K562 (cell line): ENCODE data around the gene CRACR2B. TPM values are rescaled to one million over a fixed set of nuclear protein-coding genes. Genes with fewer than 3 reads are reported as not detected.

Experiments
- ATAC-seq: fragments of 200-7000 bp; cut with Tn5 transposase; 3 replicates; pipeline ENCODE4 v1.9.1; 2020; ENCODE audit warnings: moderate library complexity
- BruUV-seq: library from RNA; stranded (reverse); fragments of 400-500 nt; replicated peaks from 2 replicates; lab custom pipeline; 2021; lab: Mats Ljungman, UMichigan
- CTCF ChIA-PET: fragments of 300-600 bp; formaldehyde crosslinking; extraction: SDS; loops from one replicate; lab custom pipeline; 2021; ENCODE audit warnings: low intra/inter-chr PET ratio; lab: Yijun Ruan, JAX
- POLR2A ChIA-PET: fragments of 300-600, 350-650 bp; sonication (Branson Sonifier 250); formaldehyde crosslinking; extraction: SDS; loops from one replicate; lab custom pipeline; 2021; ENCODE audit warnings: antibody characterized with exemption, inconsistent platforms; lab: Yijun Ruan, JAX
- DNase-seq, 4 experiments: peaks; one replicate each; pipeline versions ENCODE4 v3.0.0 to v3.0.0-alpha.2; 2011 to 2018; ENCODE audit warnings: low spot score in 3 of 4, mixed read lengths in 3 of 4; ENCODE audit errors: extremely low read depth in 1 of 4
- FAIRE-seq: peaks from 2 replicates; lab custom pipeline; 2011; peaks lifted over from hg19 to GRCh38; lab: Jason Lieb, UNC
- H2AFZ ChIP-seq: 2 replicates; pipeline ENCODE4 v1.6.0; 2011; ENCODE audit warnings: low read depth, low read length, control low read depth, inconsistent platforms
- H3K27ac ChIP-seq: fragments of 200-600 bp; 3 replicates; pipeline ENCODE4 v1.8.0; 2011; ENCODE audit warnings: low read depth, mild to moderate bottlenecking, control low read depth, inconsistent platforms, low read length, moderate library complexity, mixed read lengths; ENCODE audit errors: extremely low read depth
- H3K27me3 ChIP-seq, 2 experiments: fragments of 300-600 bp in 1 of 2; 2 replicates in 1 of 2; 3 replicates in 1 of 2; pipeline versions ENCODE4 v1.6.0 to v1.8.0; 2011; ENCODE audit warnings: inconsistent platforms in 2 of 2, low read length in 2 of 2, mild to moderate bottlenecking in 1 of 2, mixed read lengths in 1 of 2, moderate library complexity in 1 of 2; ENCODE audit not compliant: control insufficient read depth in 2 of 2, insufficient read depth in 2 of 2
- H3K36me3 ChIP-seq: fragments of 300-600 bp; 3 replicates; pipeline ENCODE4 v1.8.0; 2011; ENCODE audit warnings: mild to moderate bottlenecking, low read length, inconsistent platforms; ENCODE audit not compliant: control insufficient read depth, insufficient read depth
- H3K4me1 ChIP-seq, 2 experiments: fragments of 200-600 bp in 1 of 2; replicated peaks in 1 of 2; 2 replicates in 1 of 2; 3 replicates in 1 of 2; pipeline versions ENCODE4 v1.5.1 to v1.8.0; 2011; ENCODE audit warnings: inconsistent platforms in 2 of 2, low read length in 2 of 2, mild to moderate bottlenecking in 1 of 2, mixed read lengths in 1 of 2, moderate library complexity in 1 of 2; ENCODE audit not compliant: control insufficient read depth in 2 of 2, insufficient read depth in 2 of 2
- H3K4me2 ChIP-seq: 2 replicates; pipeline ENCODE4 v1.6.1; 2011; ENCODE audit warnings: low read length, control low read depth, inconsistent platforms, mixed read lengths; ENCODE audit not compliant: insufficient read depth
- H3K4me3 ChIP-seq: fragments of 200-600 bp; sonication (generic), shearing (Covaris generic); 2 replicates; pipeline ENCODE4 v1.5.1; 2016; ENCODE audit warnings: control low read depth, inconsistent platforms
- H3K79me2 ChIP-seq: fragments of 200-600 bp; 3 replicates; pipeline ENCODE4 v1.8.0; 2011; ENCODE audit warnings: low read length, inconsistent platforms; ENCODE audit not compliant: control insufficient read depth, insufficient read depth
- H3K9ac ChIP-seq, 2 experiments: 2 replicates each; pipeline versions ENCODE4 v1.6.0 to v1.6.1; 2011; ENCODE audit warnings: low read depth in 2 of 2, low read length in 2 of 2, control low read depth in 1 of 2, inconsistent platforms in 1 of 2, mild to moderate bottlenecking in 1 of 2, mixed read lengths in 1 of 2; ENCODE audit not compliant: insufficient read depth in 1 of 2
- H3K9me1 ChIP-seq: one replicate; pipeline ENCODE4 v1.6.0; 2011; ENCODE audit warnings: inconsistent platforms, mild to moderate bottlenecking, low read length, moderate library complexity; ENCODE audit not compliant: control insufficient read depth, insufficient read depth
- H3K9me3 ChIP-seq: replicated peaks from 2 replicates; pipeline ENCODE4 v1.5.1; 2011; ENCODE audit warnings: low read depth, low read length, inconsistent platforms; ENCODE audit not compliant: control insufficient read depth, insufficient read depth
- H4K20me1 ChIP-seq: replicated peaks from 2 replicates; pipeline ENCODE4 v1.6.1; 2011; ENCODE audit warnings: low read length, inconsistent platforms, mixed read lengths; ENCODE audit not compliant: control insufficient read depth, insufficient read depth
- BCOR ChIP-seq: fragments of 450-650 bp; IDR thresholded peaks from 2 replicates; pipeline ENCODE4 v1.6.1; 2016
- POLR2AphosphoS2 ChIP-seq: IDR thresholded peaks from 2 replicates; pipeline ENCODE4 v1.6.1; 2012; ENCODE audit warnings: low read length, improper control_type of control experiment
- POU5F1 ChIP-seq: fragments of 150-350 bp; IDR thresholded peaks from 2 replicates; pipeline ENCODE4 v1.6.1; 2014; ENCODE audit warnings: borderline replicate concordance, low read length, low read depth, mild to moderate bottlenecking; ENCODE audit not compliant: partially characterized antibody
- SMAD4 ChIP-seq: fragments of 250-450 bp; sonication (Bioruptor Pico); conservative IDR thresholded peaks from 2 replicates; pipeline ENCODE4 v1.8.0; 2021; ENCODE audit warnings: inconsistent platforms, mild to moderate bottlenecking, moderate library complexity
- ZNF589 ChIP-seq: fragments of 200-800 bp; sonication (Bioruptor generic); IDR thresholded peaks from 2 replicates; pipeline ENCODE4 v1.6.1; 2016; ENCODE audit warnings: low read depth, missing genetic modification characterization, missing compliant biosample characterization
- WGBS: fragments of 100-300 bp; shearing (Covaris generic); methylation state at CpG from one replicate; pipeline ENCODE4 v1.1.6; 2016; ENCODE audit warnings: low coverage, mixed read lengths; ENCODE audit not compliant: insufficient coverage; ENCODE audit errors: missing lambda C conversion rate; 5-methylcytosine and 5-hydroxymethylcytosine counted together
- in situ Hi-C: fragments of 300-500 bp; cut with MboI; formaldehyde crosslinking; loops from 4 replicates; pipeline ENCODE4 v1.15.0; 2018; ENCODE audit warnings: inconsistent platforms, mixed read lengths
- intact Hi-C: fragments of 100-400 bp; cut with micrococcal nuclease; formaldehyde crosslinking; loops from 2 replicates; pipeline ENCODE4 v1.14.2; 2022
- polyA plus RNA-seq, 8 experiments: library from polyadenylated mRNA; depleted of rRNA in 4 of 8; stranded (reverse) in 5 of 8; unstranded in 3 of 8; fragments of >200 nt; fragmentation: Nextera tagmentation in 2 of 8; fragmentation: Illumina TruSeq in 1 of 8; extraction: Ambion mirVana in 2 of 8; extraction: Trizol in 1 of 8; gene quantifications; 2 replicates each; pipeline versions ENCODE4 v1.2.1 to v1.2.3, GENCODE V29; 2011 to 2014; ENCODE audit warnings: inconsistent platforms in 1 of 8, missing spikeins in 1 of 8
- total RNA-seq, 7 experiments: library from RNA; depleted of rRNA in 6 of 7; stranded (reverse); fragments of >200 nt in 6 of 7; fragmentation: Illumina TruSeq in 2 of 7; extraction: Trizol in 2 of 7; gene quantifications; 2 replicates each; pipeline versions ENCODE4 v1.2.1 to v1.2.3, GENCODE V29; 2011 to 2021; ENCODE audit warnings: low replicate concordance in 1 of 7
- TF ChIP-seq, protein P1 (sequence below): fragments of 450-650 bp; IDR thresholded peaks from 2 replicates; pipeline ENCODE4 v1.7.0; 2016; ENCODE audit warnings: borderline replicate concordance
- TF ChIP-seq, protein P2 (sequence below): fragments of 250-450 bp; sonication (Bioruptor Pico); IDR thresholded peaks from 2 replicates; pipeline ENCODE4 v1.4.0; 2020; ENCODE audit warnings: mild to moderate bottlenecking
- TF ChIP-seq, protein P3 (sequence below): fragments of 450-650 bp; IDR thresholded peaks from 2 replicates; pipeline ENCODE4 v1.6.1; 2017; ENCODE audit warnings: mild to moderate bottlenecking, moderate library complexity

CRACR2B gene
- total and polyA plus RNA-seq, 9 of the 15 experiments (the other 6 are each of a cell fraction or from before 2014, with no cell fraction given): 0.10 to 51.0 (median 6.0) TPM

DNA sequence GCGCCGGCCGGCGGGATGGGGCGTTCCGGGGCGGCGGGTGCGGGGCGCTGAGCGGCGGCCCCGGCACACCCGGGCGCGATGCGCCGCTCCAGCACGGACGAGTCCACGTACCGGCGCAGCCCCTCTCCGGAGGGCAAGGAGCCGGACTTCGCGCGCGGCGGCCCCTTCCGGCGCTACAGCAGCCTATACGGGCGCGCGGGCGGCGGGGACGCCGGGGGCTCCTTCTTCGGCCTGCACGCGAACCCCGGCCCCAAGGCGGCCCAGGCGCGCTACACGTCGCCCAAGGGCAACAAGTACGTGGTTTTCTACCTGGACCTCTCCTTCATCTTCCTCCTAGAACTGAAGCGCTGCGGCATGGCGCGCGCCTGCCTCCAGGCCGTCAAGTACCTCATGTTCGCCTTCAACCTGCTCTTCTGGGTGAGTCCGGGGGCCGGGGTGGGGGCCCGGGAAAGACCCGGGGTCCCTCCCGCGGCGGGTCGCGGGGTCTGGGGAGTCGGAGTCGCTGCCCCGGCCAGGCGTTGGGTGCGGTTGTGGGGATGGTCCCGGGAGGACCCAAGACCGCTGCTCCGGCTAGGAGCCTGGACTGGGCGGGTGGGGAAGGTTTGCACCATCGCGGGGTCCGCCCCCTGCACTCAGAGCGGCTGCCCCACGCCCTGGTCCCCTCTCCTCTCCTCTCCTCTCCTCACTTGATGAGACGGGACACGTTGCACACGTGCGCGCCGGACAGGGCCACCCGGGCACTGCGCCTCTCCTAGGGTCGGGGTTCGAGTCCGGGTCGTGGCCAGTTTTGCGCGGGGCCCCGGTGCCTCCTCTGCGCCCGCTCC lies 22.4 kb downstream of the CRACR2B start:
- Histone ChIP-seq H3K9ac (no peak overlapping the region), H3K9me3 (no peaks in the 10 kb centered on the region)
- in situ Hi-C loops: no loop called here
- TF ChIP-seq SMAD4 (CRISPR knock-in tag): no peak
- TF ChIP-seq, protein P1, sequence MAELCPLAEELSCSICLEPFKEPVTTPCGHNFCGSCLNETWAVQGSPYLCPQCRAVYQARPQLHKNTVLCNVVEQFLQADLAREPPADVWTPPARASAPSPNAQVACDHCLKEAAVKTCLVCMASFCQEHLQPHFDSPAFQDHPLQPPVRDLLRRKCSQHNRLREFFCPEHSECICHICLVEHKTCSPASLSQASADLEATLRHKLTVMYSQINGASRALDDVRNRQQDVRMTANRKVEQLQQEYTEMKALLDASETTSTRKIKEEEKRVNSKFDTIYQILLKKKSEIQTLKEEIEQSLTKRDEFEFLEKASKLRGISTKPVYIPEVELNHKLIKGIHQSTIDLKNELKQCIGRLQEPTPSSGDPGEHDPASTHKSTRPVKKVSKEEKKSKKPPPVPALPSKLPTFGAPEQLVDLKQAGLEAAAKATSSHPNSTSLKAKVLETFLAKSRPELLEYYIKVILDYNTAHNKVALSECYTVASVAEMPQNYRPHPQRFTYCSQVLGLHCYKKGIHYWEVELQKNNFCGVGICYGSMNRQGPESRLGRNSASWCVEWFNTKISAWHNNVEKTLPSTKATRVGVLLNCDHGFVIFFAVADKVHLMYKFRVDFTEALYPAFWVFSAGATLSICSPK: no peak
- no peak for TF ChIP-seq BCOR
- no peak for TF ChIP-seq POLR2AphosphoS2
- TF ChIP-seq, protein P2, sequence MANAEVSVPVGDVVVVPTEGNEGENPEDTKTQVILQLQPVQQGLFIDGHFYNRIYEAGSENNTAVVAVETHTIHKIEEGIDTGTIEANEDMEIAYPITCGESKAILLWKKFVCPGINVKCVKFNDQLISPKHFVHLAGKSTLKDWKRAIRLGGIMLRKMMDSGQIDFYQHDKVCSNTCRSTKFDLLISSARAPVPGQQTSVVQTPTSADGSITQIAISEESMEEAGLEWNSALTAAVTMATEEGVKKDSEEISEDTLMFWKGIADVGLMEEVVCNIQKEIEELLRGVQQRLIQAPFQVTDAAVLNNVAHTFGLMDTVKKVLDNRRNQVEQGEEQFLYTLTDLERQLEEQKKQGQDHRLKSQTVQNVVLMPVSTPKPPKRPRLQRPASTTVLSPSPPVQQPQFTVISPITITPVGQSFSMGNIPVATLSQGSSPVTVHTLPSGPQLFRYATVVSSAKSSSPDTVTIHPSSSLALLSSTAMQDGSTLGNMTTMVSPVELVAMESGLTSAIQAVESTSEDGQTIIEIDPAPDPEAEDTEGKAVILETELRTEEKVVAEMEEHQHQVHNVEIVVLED (CRISPR knock-in tag): no peak
- TF ChIP-seq ZNF589 (CRISPR knock-in tag): no peak
- TF ChIP-seq, protein P3, sequence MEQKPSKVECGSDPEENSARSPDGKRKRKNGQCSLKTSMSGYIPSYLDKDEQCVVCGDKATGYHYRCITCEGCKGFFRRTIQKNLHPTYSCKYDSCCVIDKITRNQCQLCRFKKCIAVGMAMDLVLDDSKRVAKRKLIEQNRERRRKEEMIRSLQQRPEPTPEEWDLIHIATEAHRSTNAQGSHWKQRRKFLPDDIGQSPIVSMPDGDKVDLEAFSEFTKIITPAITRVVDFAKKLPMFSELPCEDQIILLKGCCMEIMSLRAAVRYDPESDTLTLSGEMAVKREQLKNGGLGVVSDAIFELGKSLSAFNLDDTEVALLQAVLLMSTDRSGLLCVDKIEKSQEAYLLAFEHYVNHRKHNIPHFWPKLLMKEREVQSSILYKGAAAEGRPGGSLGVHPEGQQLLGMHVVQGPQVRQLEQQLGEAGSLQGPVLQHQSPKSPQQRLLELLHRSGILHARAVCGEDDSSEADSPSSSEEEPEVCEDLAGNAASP: no peak
- no peak for TF ChIP-seq POU5F1
- TF ChIP-seq, all 486 proteins: peak for 0
- intact Hi-C loops: loop anchor here (5.0 to 10.0 kb wide), 2 partner anchors 65 to 202 kb away; partner anchors contain the start of gene CHID1
- no peak for FAIRE-seq
- no TSS peak for BruUV-seq
- no peak for ATAC-seq
- Histone ChIP-seq H3K4me2 (no peak overlapping the region), H3K4me1 (peaks cover 0 to 84% of the 10 kb centered on the region in 2 experiments; a peak in 2 of 5 replicates), H3K36me3 (no peaks in the 10 kb centered on the region), H3K27ac (no peak overlapping the region), H2AFZ (no peak overlapping the region), H4K20me1 (no peaks in the 10 kb centered on the region; the same call in 1 of the 2 replicates), H3K4me3 (no peak overlapping the region), H3K9me1 (no peaks in the 10 kb centered on the region), H3K79me2 (no peaks in the 10 kb centered on the region), H3K27me3 (no peaks in the 10 kb centered on the region)
- DNase-seq: no peak
- POLR2A ChIA-PET: no interaction called here
- 97% methylated on average over 20 of the region's 97 CpGs for WGBS
- CTCF ChIA-PET: interaction anchor here (0.6 to 1.3 kb wide), 3 partner anchors 201 to 205 kb away, joined by 3 to 4 read pairs (median 3); no protein-coding TSS in a partner anchor
